Stimulated activated CD4-positive, alpha-beta T cell treated with anti-CD3 and anti-CD28 coated beads, Interleukin-12 subunit alpha, Interleukin-12 subunit beta, amount 100 ng/mL, for 4 hours (primary cell): ENCODE results near the gene COX7A1.
"Not testable (repeated sequence)": the region's sequence is repeated elsewhere in the genome, so short reads cannot be mapped to it uniquely, and the experiment has no call there.

ENCODE experiments used
- DNase-seq: peaks from one replicate; pipeline ENCODE4 v3.0.0-alpha.2; 2020

The COX7A1 gene

GRCh38 chr19:36141039-36141927 is 11.0 kb downstream of the COX7A1 start:
- DNase-seq = peak; percentile 87

- peak; percentile 40 for DNase-seq
These were observed 11.8 kb downstream of the COX7A1 start for GRCh38 chr19:36140304-36141038.

GRCh38 chr19:36139473-36140303 is 12.6 kb downstream of the COX7A1 start, which contains the start of gene CAPNS1:
TSS of gene CAPNS1 (plus strand) at chr19:36140066. CDS start at chr19:36141012, 946 bp downstream.
- peak; percentile 91 for DNase-seq

- DNase-seq = no peak
These were observed 13.2 kb downstream of the COX7A1 start for GRCh38 chr19:36139120-36139472.

- no peak for DNase-seq
These were observed 15.1 kb downstream of the COX7A1 start for GRCh38 chr19:36136964-36137686.

GRCh38 chr19:36134867-36135266 is 17.4 kb downstream of the COX7A1 start:
- DNase-seq = not testable (repeated sequence)

GRCh38 chr19:36131221-36131620 is 21.0 kb downstream of the COX7A1 start:
- DNase-seq = not testable (repeated sequence)

- no peak for DNase-seq
These were observed 23.9 kb downstream of the COX7A1 start for GRCh38 chr19:36128392-36128736.

- DNase-seq = no peak
These were observed 26.7 kb downstream of the COX7A1 start for GRCh38 chr19:36125557-36125956.

- no peak for DNase-seq
These were observed 30.6 kb downstream of the COX7A1 start for GRCh38 chr19:36121486-36122124.

- no peak for DNase-seq
These were observed 31.3 kb downstream of the COX7A1 start for GRCh38 chr19:36120984-36121358.

- DNase-seq = no peak
These were observed 31.9 kb downstream of the COX7A1 start for GRCh38 chr19:36120092-36120983.

- DNase-seq = no peak
These were observed 36.0 kb downstream of the COX7A1 start for GRCh38 chr19:36116344-36116637.

GRCh38 chr19:36115453-36116343 is 36.5 kb downstream of the COX7A1 start, which contains the start of gene TBCB:
TSS of gene TBCB (plus strand) at chr19:36115468. CDS start at chr19:36115561, 93 bp downstream.
- peak; percentile 96 for DNase-seq

GRCh38 chr19:36114721-36115452 is 37.4 kb downstream of the COX7A1 start, which contains the start of gene POLR2I:
TSS of gene POLR2I (minus strand) at chr19:36114875. CDS start at chr19:36114856, 19 bp downstream.
- DNase-seq = peak; percentile 98

GRCh38 chr19:36113894-36114720 is 38.1 kb downstream of the COX7A1 start:
- peak; percentile 22 for DNase-seq

GRCh38 chr19:36113425-36113824 is 38.8 kb downstream of the COX7A1 start:
- DNase-seq = no peak

- DNase-seq = no peak
These were observed 39.6 kb downstream of the COX7A1 start for GRCh38 chr19:36112678-36113077.
